A673 (cell line): ENCODE results near the gene CTDSP2.

Experiments used
- CTCF ChIP-seq: fragments of 300-800, 200-600 bp; sonication (generic); conservative IDR thresholded peaks from 2 replicates; pipeline ENCODE4 v1.5.1; 2017; ENCODE audit warnings: low read depth, mild to moderate bottlenecking, antibody characterized with exemption, low read length, moderate library complexity, mixed read lengths
- EZH2 ChIP-seq: fragments of 200-600 bp; sonication (generic); IDR thresholded peaks from 2 replicates; pipeline ENCODE4 v1.6.1; 2017; ENCODE audit warnings: borderline replicate concordance, low read depth, mild to moderate bottlenecking, mixed read lengths, antibody characterized with exemption, low read length; ENCODE audit not compliant: poor library complexity, severe bottlenecking

- TF ChIP-seq EZH2 (no peak), CTCF (no peak)
These were observed 69.2 kb downstream of the CTDSP2 start for GRCh38 chr12:57777367-57777766.
